CD8-positive, alpha-beta memory T cell (primary cell): ENCODE measurements around the gene ADK. TPM values are rescaled to one million over a fixed set of nuclear protein-coding genes. Genes with fewer than 3 reads are reported as not detected.
"Not testable (repeated sequence)": the region's sequence is repeated elsewhere in the genome, so short reads cannot be mapped to it uniquely, and the experiment has no call there.

Source experiments
- CTCF ChIA-PET: fragments of 350-600 bp; sonication (Branson Sonifier 250); formaldehyde crosslinking; loops from one replicate; lab custom pipeline; 2021; ENCODE audit warnings: antibody characterized with exemption; lab: Charles Lee
- POLR2A ChIA-PET: fragments of 350-600 bp; sonication (Branson Sonifier 250); formaldehyde crosslinking; loops from one replicate; lab custom pipeline; 2021; ENCODE audit warnings: antibody characterized with exemption; lab: Charles Lee
- DNase-seq, 5 donors: peaks; one replicate each; pipeline versions ENCODE4 v3.0.0 to v3.0.0-alpha.2; 2020 to 2022; ENCODE audit warnings: mixed read lengths in 1 of 5
- H3K27ac ChIP-seq: one replicate; pipeline ENCODE4 v1.7.0; 2013; ENCODE audit warnings: low read depth, mild to moderate bottlenecking, low read length, moderate library complexity
- H3K27me3 ChIP-seq: 2 replicates; pipeline ENCODE4 v1.7.0; 2013; ENCODE audit warnings: low read length, mild to moderate bottlenecking; ENCODE audit not compliant: insufficient read depth, poor library complexity, severe bottlenecking
- H3K36me3 ChIP-seq: 2 replicates; pipeline ENCODE4 v1.7.0; 2013; ENCODE audit warnings: mild to moderate bottlenecking, low read length, moderate library complexity; ENCODE audit not compliant: insufficient read depth
- H3K4me1 ChIP-seq: 2 replicates; pipeline ENCODE4 v1.7.0; 2013; ENCODE audit warnings: mild to moderate bottlenecking, low read length, moderate library complexity; ENCODE audit not compliant: insufficient read depth
- H3K4me3 ChIP-seq: 2 replicates; pipeline ENCODE4 v1.7.0; 2013; ENCODE audit warnings: mild to moderate bottlenecking, low read length
- H3K9me3 ChIP-seq: 2 replicates; pipeline ENCODE4 v1.7.0; 2013; ENCODE audit warnings: mild to moderate bottlenecking, low read length
- H3K27ac Mint-ChIP-seq, 8 donors: one replicate each; pipeline ENCODE4 v1.8.0; 2020 to 2021; ENCODE audit warnings: mixed read lengths in 8 of 8, mild to moderate bottlenecking in 6 of 8, inconsistent platforms in 3 of 8, moderate library complexity in 3 of 8
- H3K27me3 Mint-ChIP-seq, 2 donors: one replicate each; pipeline ENCODE4 v1.8.0; 2020 to 2021; ENCODE audit warnings: mixed read lengths in 2 of 2, mild to moderate bottlenecking in 1 of 2, moderate library complexity in 1 of 2
- H3K36me3 Mint-ChIP-seq, 3 donors: one replicate each; pipeline ENCODE4 v1.8.0; 2020 to 2021; ENCODE audit warnings: mixed read lengths in 3 of 3, inconsistent platforms in 1 of 3, mild to moderate bottlenecking in 1 of 3
- H3K4me1 Mint-ChIP-seq, 3 donors: one replicate each; pipeline ENCODE4 v1.8.0; 2020 to 2021; ENCODE audit warnings: mixed read lengths in 3 of 3, inconsistent platforms in 1 of 3, mild to moderate bottlenecking in 1 of 3
- H3K4me3 Mint-ChIP-seq, 7 donors: one replicate each; pipeline ENCODE4 v1.8.0; 2020 to 2021; ENCODE audit warnings: mixed read lengths in 7 of 7, mild to moderate bottlenecking in 6 of 7, moderate library complexity in 4 of 7, inconsistent platforms in 2 of 7
- H3K9me3 Mint-ChIP-seq, 5 donors: one replicate each; pipeline ENCODE4 v1.8.0; 2020 to 2022; ENCODE audit warnings: mixed read lengths in 5 of 5, mild to moderate bottlenecking in 3 of 5, moderate library complexity in 2 of 5, inconsistent platforms in 1 of 5
- polyA plus RNA-seq: library from polyadenylated mRNA; unstranded; fragments of 300-500 nt; fragmentation: Illumina TruSeq; gene quantifications from one replicate; pipeline ENCODE4 v1.2.3, GENCODE V29; 2021
- total RNA-seq, 2 experiments: library from RNA; stranded (reverse); gene quantifications; one replicate each; pipeline ENCODE4 v1.2.3, GENCODE V29; 2021

The ADK gene
- total and polyA plus RNA-seq, 3 experiments from 2014 or later = 54.1 to 65.1 (median 64.4) TPM

- no peak overlapping the region for H3K4me3 ChIP-seq
- H3K27me3 ChIP-seq = no peaks in the 10 kb centered on the region
- peaks cover 2% of the 10 kb centered on the region for H3K36me3 ChIP-seq
- H3K9me3 ChIP-seq = no peaks in the 10 kb centered on the region
- H3K4me1 ChIP-seq = no peaks in the 10 kb centered on the region
- no peak for DNase-seq
- Mint-ChIP-seq H3K9me3 (no peaks in the 10 kb centered on the region), H3K4me1 (peaks cover 2 to 12% (median 4%) of the 10 kb centered on the region in 3 donors), H3K36me3 (peaks cover 3 to 37% (median 5%) of the 10 kb centered on the region in 3 donors), H3K4me3 (no peak overlapping the region), H3K27me3 (no peaks in the 10 kb centered on the region), H3K27ac (no peak overlapping the region)
- POLR2A ChIA-PET = interaction anchor here (0.8 kb wide), 1 partner anchor 29 kb away, joined by 3 read pairs; no protein-coding TSS in a partner anchor
- CTCF ChIA-PET = no interaction called here
- H3K27ac ChIP-seq = no peak overlapping the region
Observed at GRCh38 chr10:74206746-74207145, 55.7 kb downstream of the ADK start.

GRCh38 chr10:74207691-74208480, 56.9 kb downstream of the ADK start:
- Mint-ChIP-seq H3K27ac (no peak overlapping the region), H3K9me3 (no peaks in the 10 kb centered on the region), H3K36me3 (peaks cover 3 to 31% (median 3%) of the 10 kb centered on the region in 3 donors), H3K27me3 (no peaks in the 10 kb centered on the region), H3K4me1 (peaks cover 11 to 22% (median 15%) of the 10 kb centered on the region in 3 donors), H3K4me3 (no peak overlapping the region)
- CTCF ChIA-PET = no interaction called here
- no peak overlapping the region for H3K27ac ChIP-seq
- no peaks in the 10 kb centered on the region for H3K36me3 ChIP-seq
- H3K4me1 ChIP-seq = no peaks in the 10 kb centered on the region
- no peaks in the 10 kb centered on the region for H3K27me3 ChIP-seq
- H3K9me3 ChIP-seq = no peaks in the 10 kb centered on the region
- no peak overlapping the region for H3K4me3 ChIP-seq
- no peak for DNase-seq
- POLR2A ChIA-PET = no interaction called here

- H3K4me1 ChIP-seq = no peaks in the 10 kb centered on the region
- H3K27me3 Mint-ChIP-seq = no peaks in the 10 kb centered on the region
- H3K9me3 ChIP-seq = no peaks in the 10 kb centered on the region
- ChIA-PET POLR2A (no interaction called here), CTCF (no interaction called here)
- H3K4me1 Mint-ChIP-seq = peaks cover 15 to 27% (median 22%) of the 10 kb centered on the region in 3 donors
- H3K27ac ChIP-seq = no peak overlapping the region
- H3K9me3 Mint-ChIP-seq = no peaks in the 10 kb centered on the region
- peaks cover 3 to 28% (median 5%) of the 10 kb centered on the region in 3 donors for H3K36me3 Mint-ChIP-seq
- no peaks in the 10 kb centered on the region for H3K27me3 ChIP-seq
- H3K27ac Mint-ChIP-seq = peak overlapping the region in 1 of 8 donors; percentile 54
- H3K4me3 ChIP-seq = no peak overlapping the region
- no peak overlapping the region for H3K4me3 Mint-ChIP-seq
- H3K36me3 ChIP-seq = no peaks in the 10 kb centered on the region
- DNase-seq = no peak
Observed at GRCh38 chr10:74208997-74209396, 58.0 kb downstream of the ADK start.

- Histone ChIP-seq H3K36me3 (no peaks in the 10 kb centered on the region), H3K27me3 (no peaks in the 10 kb centered on the region), H3K27ac (no peak overlapping the region), H3K4me3 (no peak overlapping the region), H3K9me3 (no peaks in the 10 kb centered on the region), H3K4me1 (no peaks in the 10 kb centered on the region)
- ChIA-PET CTCF (interaction anchor here (1.1 to 3.4 kb wide), 9 partner anchors 18 to 894 kb away, joined by 3 to 13 read pairs (median 4); partner anchors contain the start of genes ADK and AP3M1), POLR2A (no interaction called here)
- H3K27ac Mint-ChIP-seq = peak overlapping the region in 1 of 8 donors; percentile 32
- H3K9me3 Mint-ChIP-seq = no peaks in the 10 kb centered on the region
- no peaks in the 10 kb centered on the region for H3K27me3 Mint-ChIP-seq
- peaks cover 17 to 32% (median 32%) of the 10 kb centered on the region in 3 donors for H3K4me1 Mint-ChIP-seq
- no peak for DNase-seq
- H3K36me3 Mint-ChIP-seq = peaks cover 0 to 5% (median 4%) of the 10 kb centered on the region in 3 donors
- H3K4me3 Mint-ChIP-seq = no peak overlapping the region
Observed at GRCh38 chr10:74213019-74213418, 62.0 kb downstream of the ADK start.

- Mint-ChIP-seq H3K27ac (peak overlapping the region in 4 of 8 donors; percentile 9 to 79 (median 32)), H3K4me1 (peaks cover 17 to 36% (median 32%) of the 10 kb centered on the region in 3 donors), H3K27me3 (no peaks in the 10 kb centered on the region), H3K9me3 (no peaks in the 10 kb centered on the region), H3K4me3 (no peak overlapping the region), H3K36me3 (peaks cover 0 to 5% (median 4%) of the 10 kb centered on the region in 3 donors)
- ChIA-PET POLR2A (no interaction called here), CTCF (interaction anchor here (1.0 to 3.4 kb wide), 12 partner anchors 14 to 893 kb away, joined by 3 to 13 read pairs (median 4); partner anchors contain the start of genes ADK and AP3M1)
- no peak overlapping the region for H3K27ac ChIP-seq
- H3K4me3 ChIP-seq = no peak overlapping the region
- no peaks in the 10 kb centered on the region for H3K27me3 ChIP-seq
- H3K36me3 ChIP-seq = no peaks in the 10 kb centered on the region
- H3K4me1 ChIP-seq = no peaks in the 10 kb centered on the region
- peak in 4 of 5 donors; percentile 18 to 67 (median 29) for DNase-seq
- H3K9me3 ChIP-seq = no peaks in the 10 kb centered on the region
Observed at GRCh38 chr10:74213571-74214162, 62.6 kb downstream of the ADK start.

- H3K4me3 ChIP-seq, H3K27me3 ChIP-seq, H3K36me3 ChIP-seq, DNase-seq, H3K27ac ChIP-seq, H3K9me3 Mint-ChIP-seq, H3K9me3 ChIP-seq, H3K4me1 ChIP-seq, H3K27ac Mint-ChIP-seq, POLR2A ChIA-PET, H3K27me3 Mint-ChIP-seq, H3K36me3 Mint-ChIP-seq, CTCF ChIA-PET: not testable (repeated sequence)
- Mint-ChIP-seq H3K4me1 (peaks cover 14 to 33% (median 25%) of the 10 kb centered on the region in 3 donors), H3K4me3 (peak overlapping the region in 1 of 7 donors; percentile 48)
Observed at GRCh38 chr10:74217110-74217509, 66.1 kb downstream of the ADK start.

- Mint-ChIP-seq H3K27ac (peak overlapping the region in 3 of 8 donors; percentile 38 to 50 (median 43)), H3K4me1 (peaks cover 13 to 31% (median 29%) of the 10 kb centered on the region in 3 donors)
- H3K27me3 ChIP-seq, H3K4me1 ChIP-seq, H3K4me3 Mint-ChIP-seq, H3K36me3 ChIP-seq, H3K27ac ChIP-seq, H3K36me3 Mint-ChIP-seq, DNase-seq, H3K9me3 Mint-ChIP-seq, CTCF ChIA-PET, H3K27me3 Mint-ChIP-seq, POLR2A ChIA-PET, H3K9me3 ChIP-seq, H3K4me3 ChIP-seq: not testable (repeated sequence)
Observed at GRCh38 chr10:74222467-74222866, 71.4 kb downstream of the ADK start.
